Retinal pigment epithelial cell (primary cell): ENCODE results near the gene CNTN5.

ENCODE experiments used
- DNase-seq: peaks from one replicate; pipeline ENCODE4 v3.0.0-alpha.2; 2010; ENCODE audit warnings: low read depth
- H3K4me3 ChIP-seq: 2 replicates; pipeline ENCODE4 v1.5.1; 2011; ENCODE audit warnings: mild to moderate bottlenecking, low read length, control low read depth, moderate library complexity
- TF ChIP-seq, protein P1 (sequence below): conservative IDR thresholded peaks from 2 replicates; pipeline ENCODE4 v1.5.1; 2011; ENCODE audit warnings: low read depth, low read length, control low read depth, inconsistent platforms

CNTN5 gene

DNA sequence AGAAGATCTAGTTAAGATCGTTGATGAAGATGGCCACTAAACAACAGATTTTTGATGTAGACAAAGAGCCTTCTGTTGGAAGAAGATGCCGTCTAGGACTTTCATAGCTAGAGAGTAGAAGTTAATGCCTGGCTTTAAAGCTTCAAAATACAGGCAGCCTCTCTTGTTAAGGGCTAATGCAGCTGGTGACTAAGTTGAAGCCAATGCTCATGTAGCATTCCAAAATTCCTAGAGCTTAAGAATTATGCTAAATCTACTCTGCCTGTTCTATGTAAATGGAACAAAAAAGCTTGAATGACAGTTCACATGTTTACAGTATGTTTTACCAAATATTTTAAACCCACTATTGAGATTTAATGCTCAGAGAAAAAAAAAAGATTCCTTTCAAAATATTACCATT, 492.6 kb downstream of the CNTN5 start:
- H3K4me3 ChIP-seq = no peak overlapping the region
- peak; percentile 87 for DNase-seq
- TF ChIP-seq, protein P1, sequence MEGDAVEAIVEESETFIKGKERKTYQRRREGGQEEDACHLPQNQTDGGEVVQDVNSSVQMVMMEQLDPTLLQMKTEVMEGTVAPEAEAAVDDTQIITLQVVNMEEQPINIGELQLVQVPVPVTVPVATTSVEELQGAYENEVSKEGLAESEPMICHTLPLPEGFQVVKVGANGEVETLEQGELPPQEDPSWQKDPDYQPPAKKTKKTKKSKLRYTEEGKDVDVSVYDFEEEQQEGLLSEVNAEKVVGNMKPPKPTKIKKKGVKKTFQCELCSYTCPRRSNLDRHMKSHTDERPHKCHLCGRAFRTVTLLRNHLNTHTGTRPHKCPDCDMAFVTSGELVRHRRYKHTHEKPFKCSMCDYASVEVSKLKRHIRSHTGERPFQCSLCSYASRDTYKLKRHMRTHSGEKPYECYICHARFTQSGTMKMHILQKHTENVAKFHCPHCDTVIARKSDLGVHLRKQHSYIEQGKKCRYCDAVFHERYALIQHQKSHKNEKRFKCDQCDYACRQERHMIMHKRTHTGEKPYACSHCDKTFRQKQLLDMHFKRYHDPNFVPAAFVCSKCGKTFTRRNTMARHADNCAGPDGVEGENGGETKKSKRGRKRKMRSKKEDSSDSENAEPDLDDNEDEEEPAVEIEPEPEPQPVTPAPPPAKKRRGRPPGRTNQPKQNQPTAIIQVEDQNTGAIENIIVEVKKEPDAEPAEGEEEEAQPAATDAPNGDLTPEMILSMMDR = no peak

DNA sequence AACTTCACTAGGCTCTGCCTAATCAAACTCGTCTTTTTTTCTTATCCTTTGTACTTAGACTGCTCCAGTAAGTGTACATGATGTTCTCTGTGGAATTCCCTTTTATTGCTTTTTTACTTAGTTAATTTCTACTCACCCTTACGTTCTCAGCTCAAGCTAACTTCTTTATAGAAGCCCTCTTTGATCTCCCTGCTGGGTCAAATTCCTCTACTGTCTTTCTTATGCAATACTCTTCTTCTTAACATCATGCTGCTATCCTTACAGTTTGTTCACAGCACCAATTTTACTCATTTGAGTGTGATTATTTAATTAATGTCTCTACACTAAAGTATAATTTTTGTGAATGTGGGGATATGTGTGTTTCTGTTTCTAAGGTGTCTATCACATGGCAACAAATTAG, 498.3 kb downstream of the CNTN5 start:
- no peak overlapping the region for H3K4me3 ChIP-seq
- DNase-seq = no peak
- TF ChIP-seq, protein P1 = no peak

DNA sequence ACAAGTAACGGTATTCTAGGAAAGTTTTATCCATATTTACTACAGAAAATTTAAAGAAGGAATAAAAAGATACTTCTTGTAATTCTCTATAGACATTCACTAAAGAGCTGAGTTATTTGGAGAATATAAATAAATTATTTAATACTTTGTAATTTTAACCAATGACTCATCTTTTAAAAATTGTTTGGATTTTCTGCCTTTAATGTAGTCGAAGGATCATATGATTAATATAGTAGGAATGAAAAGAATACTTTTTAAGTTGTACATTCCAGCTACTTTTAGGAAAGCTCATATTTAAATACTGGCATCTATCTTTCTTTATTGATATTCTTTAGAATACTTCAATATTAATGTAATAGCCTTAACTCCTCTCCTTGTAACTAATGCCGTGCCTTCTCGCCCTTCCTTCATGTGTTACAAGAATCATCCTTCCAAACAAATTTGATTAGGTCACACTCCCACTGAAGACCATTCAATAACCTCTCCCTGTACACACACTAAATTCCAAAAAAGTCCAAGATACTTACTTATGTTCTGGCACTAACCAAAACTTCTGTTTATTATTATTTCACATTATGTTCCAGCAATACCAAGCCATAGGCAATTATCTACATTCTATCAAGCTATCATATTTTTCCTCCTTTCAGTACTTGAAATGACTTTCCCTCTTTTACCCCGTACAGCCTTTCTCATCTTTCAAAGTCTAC, 501.9 kb downstream of the CNTN5 start:
- H3K4me3 ChIP-seq = no peak overlapping the region
- TF ChIP-seq, protein P1 = no peak
- DNase-seq = no peak

DNA sequence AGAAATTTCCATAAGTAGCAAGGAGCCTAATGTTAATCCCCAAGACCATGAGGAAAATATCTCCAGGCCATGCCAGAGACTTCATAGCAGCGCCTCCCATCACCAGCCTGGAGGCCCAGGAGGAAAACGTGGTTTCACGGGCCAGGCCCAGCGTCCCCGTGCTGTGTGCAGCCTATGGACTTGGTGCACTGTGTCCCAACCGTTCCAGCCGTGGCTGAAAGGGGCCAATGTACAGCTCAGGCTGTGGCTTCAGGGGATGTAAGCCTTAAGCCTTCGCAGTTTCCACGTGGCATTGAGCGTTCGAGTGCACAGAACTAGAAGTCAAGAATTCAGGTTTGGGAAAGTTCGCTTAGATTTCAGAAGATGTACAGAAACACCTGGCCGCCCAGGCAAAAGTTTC, 510.7 kb downstream of the CNTN5 start:
- no peak for DNase-seq
- TF ChIP-seq, protein P1 = no peak
- no peak overlapping the region for H3K4me3 ChIP-seq

DNA sequence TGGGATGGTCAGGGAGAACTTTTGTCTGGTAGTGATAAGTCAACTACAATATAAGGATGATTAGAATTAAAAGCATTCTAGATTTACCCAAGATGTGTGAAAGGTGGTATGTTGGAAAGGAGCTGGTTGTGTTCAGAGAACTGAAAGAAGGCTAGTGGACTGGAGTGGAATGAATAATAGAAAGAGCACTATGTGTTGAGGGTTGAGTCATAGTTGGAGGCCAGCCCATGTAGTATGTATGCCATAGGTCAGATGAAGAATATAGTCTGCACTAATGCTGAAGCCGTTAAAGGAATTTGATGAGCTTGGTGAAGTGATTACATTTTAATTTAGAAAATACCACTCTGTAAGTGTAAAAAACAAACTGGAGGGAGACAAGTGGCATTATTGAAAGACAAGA, 514.1 kb downstream of the CNTN5 start:
- DNase-seq = no peak
- TF ChIP-seq, protein P1 = no peak
- no peak overlapping the region for H3K4me3 ChIP-seq

DNA sequence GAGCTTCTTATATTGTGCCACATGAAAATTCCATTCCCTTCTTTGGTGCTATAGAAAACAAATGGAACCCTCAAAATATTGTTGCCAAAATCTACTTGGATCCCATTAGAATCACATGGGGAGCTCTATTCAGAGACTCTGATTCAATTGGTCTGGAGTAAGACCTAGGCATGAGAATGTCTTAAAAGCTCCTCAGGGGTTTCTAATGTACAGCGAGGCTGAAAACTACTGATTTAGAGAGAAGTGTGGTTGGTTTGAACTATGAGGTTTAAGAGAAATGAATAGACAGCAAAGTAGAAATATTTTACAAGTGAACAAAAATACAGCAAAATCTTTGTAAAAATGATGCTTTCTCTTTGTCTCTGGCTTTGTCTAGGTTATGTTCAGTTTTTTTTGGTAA, 514.7 kb downstream of the CNTN5 start:
- TF ChIP-seq, protein P1 = no peak
- DNase-seq = no peak
- no peak overlapping the region for H3K4me3 ChIP-seq

DNA sequence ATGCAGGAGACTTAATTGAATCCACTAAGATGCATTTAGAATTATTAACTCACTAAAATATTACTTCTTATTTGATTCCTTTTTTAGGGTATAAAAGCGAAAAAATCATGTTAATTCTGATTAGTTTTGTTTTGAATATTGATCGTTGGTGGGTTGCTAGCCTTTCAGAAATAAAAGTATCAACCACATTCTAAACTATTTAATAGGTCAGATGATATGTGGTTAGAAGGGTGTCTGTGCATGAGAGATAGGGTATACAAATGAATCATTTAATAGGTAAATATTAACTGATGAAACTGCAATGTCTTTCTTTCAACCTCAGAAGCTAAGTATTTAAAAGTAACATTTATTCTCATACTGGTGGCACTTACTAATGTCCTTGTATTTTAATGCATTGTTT, 515.1 kb downstream of the CNTN5 start:
- H3K4me3 ChIP-seq = no peak overlapping the region
- TF ChIP-seq, protein P1 = no peak
- no peak for DNase-seq
